NCI-H1105 (cell line): ENCODE results near the gene ANKRD50.

Experiments
- DNase-seq: peaks from one replicate; lab custom pipeline; 2025; lab: John Stamatoyannopoulos, UW

Gene ANKRD50

GRCh38 chr4:124633285-124633941 lies 79.1 kb downstream of the ANKRD50 start:
- no peak for DNase-seq

GRCh38 chr4:124632439-124632838 lies 80.1 kb downstream of the ANKRD50 start:
- no peak for DNase-seq

- DNase-seq, result no peak
Measured at GRCh38 chr4:124631760-124632159, 80.8 kb downstream of the ANKRD50 start.

- no peak for DNase-seq
Measured at GRCh38 chr4:124629681-124630080, 82.9 kb downstream of the ANKRD50 start.
